Mesendoderm (in vitro differentiated cells): ENCODE data around the gene PPP1R12B.

ENCODE experiments used
- DNase-seq: peaks from one replicate; pipeline ENCODE4 v3.0.0; 2013
- H2AK5ac ChIP-seq: 2 replicates; pipeline ENCODE4 v1.6.1; 2013; ENCODE audit warnings: low read length, inconsistent platforms
- H2BK120ac ChIP-seq: 2 replicates; pipeline ENCODE4 v1.6.1; 2013; ENCODE audit warnings: low read depth, mild to moderate bottlenecking, low read length, moderate library complexity, mixed read lengths
- H2BK15ac ChIP-seq: replicated peaks from 2 replicates; pipeline ENCODE4 v1.6.1; 2013; ENCODE audit warnings: low read depth, mild to moderate bottlenecking, moderate library complexity
- H2BK5ac ChIP-seq: 2 replicates; pipeline ENCODE4 v1.6.1; 2013; ENCODE audit warnings: low read length, inconsistent platforms
- H3K18ac ChIP-seq: 2 replicates; pipeline ENCODE4 v1.6.1; 2013; ENCODE audit warnings: mild to moderate bottlenecking, low read length, mixed read lengths
- H3K23ac ChIP-seq: one replicate; pipeline ENCODE4 v1.6.1; 2013; ENCODE audit warnings: low read length
- H3K27ac ChIP-seq: 2 replicates; pipeline ENCODE4 v1.5.1; 2013; ENCODE audit warnings: low read depth, mild to moderate bottlenecking, inconsistent platforms, low read length, moderate library complexity
- H3K27me3 ChIP-seq: 2 replicates; pipeline ENCODE4 v1.6.1; 2013; ENCODE audit warnings: low read length, control low read depth, mild to moderate bottlenecking, inconsistent platforms; ENCODE audit not compliant: insufficient read depth, poor library complexity
- H3K36me3 ChIP-seq: 2 replicates; pipeline ENCODE4 v1.6.1; 2013; ENCODE audit warnings: low read length, inconsistent platforms; ENCODE audit not compliant: control insufficient read depth, insufficient read depth
- H3K4ac ChIP-seq: one replicate; pipeline ENCODE4 v1.6.1; 2013; ENCODE audit warnings: low read depth, mild to moderate bottlenecking, low read length, moderate library complexity
- H3K4me1 ChIP-seq: 2 replicates; pipeline ENCODE4 v1.6.1; 2013; ENCODE audit warnings: low read depth, low read length, inconsistent platforms; ENCODE audit not compliant: control insufficient read depth
- H3K4me2 ChIP-seq: 2 replicates; pipeline ENCODE4 v1.6.1; 2013; ENCODE audit warnings: low read length
- H3K4me3 ChIP-seq: 2 replicates; pipeline ENCODE4 v1.5.1; 2013; ENCODE audit warnings: mild to moderate bottlenecking, low read length
- H3K56ac ChIP-seq: one replicate; pipeline ENCODE4 v1.6.1; 2013; ENCODE audit warnings: low read length
- H3K79me1 ChIP-seq: 2 replicates; pipeline ENCODE4 v1.6.1; 2013; ENCODE audit warnings: low read length, inconsistent platforms
- H3K79me2 ChIP-seq: 2 replicates; pipeline ENCODE4 v1.6.1; 2013; ENCODE audit warnings: mild to moderate bottlenecking, low read length; ENCODE audit not compliant: control insufficient read depth, insufficient read depth
- H3K9ac ChIP-seq: 2 replicates; pipeline ENCODE4 v1.6.1; 2013; ENCODE audit warnings: low read length, inconsistent platforms
- H4K5ac ChIP-seq: one replicate; pipeline ENCODE4 v1.6.1; 2013; ENCODE audit warnings: low read length
- H4K8ac ChIP-seq: one replicate; pipeline ENCODE4 v1.6.1; 2013; ENCODE audit warnings: low read depth, mild to moderate bottlenecking, control low read depth, low read length, moderate library complexity
- WGBS: extraction: QIAGEN DNeasy Blood & Tissue Kit; methylation state at CpG from one replicate; pipeline ENCODE4 v1.1.7; 2013; ENCODE audit warnings: low lambda C conversion rate, missing lambda C conversion rate; ENCODE audit not compliant: insufficient coverage; ENCODE audit errors: extremely low coverage; 5-methylcytosine and 5-hydroxymethylcytosine counted together

Gene PPP1R12B

DNA sequence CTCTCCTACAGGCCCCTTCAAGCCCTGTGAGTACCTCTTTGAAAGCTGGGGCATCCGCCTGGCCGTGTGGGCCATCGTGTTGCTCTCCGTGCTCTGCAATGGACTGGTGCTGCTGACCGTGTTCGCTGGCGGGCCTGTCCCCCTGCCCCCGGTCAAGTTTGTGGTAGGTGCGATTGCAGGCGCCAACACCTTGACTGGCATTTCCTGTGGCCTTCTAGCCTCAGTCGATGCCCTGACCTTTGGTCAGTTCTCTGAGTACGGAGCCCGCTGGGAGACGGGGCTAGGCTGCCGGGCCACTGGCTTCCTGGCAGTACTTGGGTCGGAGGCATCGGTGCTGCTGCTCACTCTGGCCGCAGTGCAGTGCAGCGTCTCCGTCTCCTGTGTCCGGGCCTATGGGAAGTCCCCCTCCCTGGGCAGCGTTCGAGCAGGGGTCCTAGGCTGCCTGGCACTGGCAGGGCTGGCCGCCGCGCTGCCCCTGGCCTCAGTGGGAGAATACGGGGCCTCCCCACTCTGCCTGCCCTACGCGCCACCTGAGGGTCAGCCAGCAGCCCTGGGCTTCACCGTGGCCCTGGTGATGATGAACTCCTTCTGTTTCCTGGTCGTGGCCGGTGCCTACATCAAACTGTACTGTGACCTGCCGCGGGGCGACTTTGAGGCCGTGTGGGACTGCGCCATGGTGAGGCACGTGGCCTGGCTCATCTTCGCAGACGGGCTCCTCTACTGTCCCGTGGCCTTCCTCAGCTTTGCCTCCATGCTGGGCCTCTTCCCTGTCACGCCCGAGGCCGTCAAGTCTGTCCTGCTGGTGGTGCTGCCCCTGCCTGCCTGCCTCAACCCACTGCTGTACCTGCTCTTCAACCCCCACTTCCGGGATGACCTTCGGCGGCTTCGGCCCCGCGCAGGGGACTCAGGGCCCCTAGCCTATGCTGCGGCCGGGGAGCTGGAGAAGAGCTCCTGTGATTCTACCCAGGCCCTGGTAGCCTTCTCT lies 30.3 kb upstream of the PPP1R12B start:
- Histone ChIP-seq H4K5ac (no peak overlapping the region), H3K79me1 (no peaks in the 10 kb centered on the region), H3K27ac (no peak overlapping the region), H3K4me2 (no peak overlapping the region), H3K9ac (no peak overlapping the region), H2BK120ac (no peak overlapping the region), H3K23ac (no peak overlapping the region), H2BK5ac (no peak overlapping the region), H3K18ac (no peak overlapping the region), H3K4me1 (no peaks in the 10 kb centered on the region), H3K56ac (no peak overlapping the region), H3K4me3 (no peak overlapping the region), H3K27me3 (no peaks in the 10 kb centered on the region), H2BK15ac (no peak overlapping the region), H3K4ac (no peak overlapping the region), H2AK5ac (no peak overlapping the region), H4K8ac (no peak overlapping the region), H3K36me3 (no peaks in the 10 kb centered on the region), H3K79me2 (no peaks in the 10 kb centered on the region)
- no CpG with 5 or more reads among the region's 52 CpGs for WGBS
- no peak for DNase-seq

DNA sequence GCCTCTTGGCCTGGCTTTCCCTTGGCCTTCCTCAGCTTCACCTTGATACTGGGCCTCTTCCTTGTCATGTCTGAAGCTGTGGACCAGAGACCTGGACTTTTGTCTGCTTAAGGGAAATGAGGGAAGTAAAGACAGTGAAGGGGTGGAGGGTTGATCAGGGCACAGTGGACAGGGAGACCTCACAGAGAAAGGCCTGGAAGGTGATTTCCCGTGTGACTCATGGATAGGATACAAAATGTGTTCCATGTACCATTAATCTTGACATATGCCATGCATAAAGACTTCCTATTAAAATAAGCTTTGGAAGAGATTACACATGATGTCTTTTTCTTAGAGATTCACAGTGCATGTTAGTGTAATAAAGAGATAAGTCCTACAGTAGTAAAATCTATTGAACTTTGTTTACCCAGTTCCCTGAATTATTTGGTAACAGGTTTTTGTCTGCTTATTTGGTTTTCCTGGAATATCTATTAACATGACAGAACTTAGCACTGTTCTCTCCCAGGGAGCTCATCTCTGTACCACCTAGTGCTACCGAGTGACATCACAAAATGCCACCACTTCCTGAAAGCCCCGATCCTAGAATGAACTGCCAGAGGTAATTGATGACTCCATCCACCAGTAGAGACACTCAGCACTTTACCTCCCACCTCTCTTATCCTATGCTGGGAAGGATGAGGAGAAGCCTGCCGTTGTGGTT lies 29.0 kb upstream of the PPP1R12B start:
- H2BK5ac ChIP-seq = no peak overlapping the region
- H3K18ac ChIP-seq = no peak overlapping the region
- H3K4me3 ChIP-seq = no peak overlapping the region
- no peaks in the 10 kb centered on the region for H3K79me2 ChIP-seq
- H4K5ac ChIP-seq = no peak overlapping the region
- no peaks in the 10 kb centered on the region for H3K27me3 ChIP-seq
- DNase-seq = no peak
- H3K4ac ChIP-seq = no peak overlapping the region
- H4K8ac ChIP-seq = no peak overlapping the region
- no peaks in the 10 kb centered on the region for H3K4me1 ChIP-seq
- no peak overlapping the region for H3K56ac ChIP-seq
- no peak overlapping the region for H3K27ac ChIP-seq
- no peaks in the 10 kb centered on the region for H3K79me1 ChIP-seq
- WGBS = no CpG with 5 or more reads among the region's 4 CpGs
- H2BK120ac ChIP-seq = no peak overlapping the region
- no peak overlapping the region for H3K9ac ChIP-seq
- no peak overlapping the region for H3K23ac ChIP-seq
- no peak overlapping the region for H3K4me2 ChIP-seq
- H2BK15ac ChIP-seq = no peak overlapping the region
- no peaks in the 10 kb centered on the region for H3K36me3 ChIP-seq
- H2AK5ac ChIP-seq = no peak overlapping the region

DNA sequence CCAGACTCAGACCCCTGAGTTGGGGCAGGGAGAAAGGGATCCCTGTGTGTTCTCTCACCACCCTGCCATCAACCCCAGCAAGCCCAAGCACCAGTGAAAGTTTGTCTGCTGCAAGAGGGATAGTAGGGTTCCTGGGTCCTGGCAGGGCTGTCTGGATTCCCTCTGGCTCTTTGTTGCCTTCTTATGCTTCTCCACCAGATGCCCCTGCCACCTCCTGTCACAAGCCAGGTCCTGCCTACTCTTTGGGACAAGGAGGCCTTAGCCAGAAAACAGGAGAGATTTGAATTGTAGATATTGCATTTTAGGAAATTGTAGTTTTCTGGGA lies 28.5 kb upstream of the PPP1R12B start:
- no peak overlapping the region for H3K56ac ChIP-seq
- no peak overlapping the region for H2BK5ac ChIP-seq
- H4K8ac ChIP-seq = no peak overlapping the region
- H3K79me2 ChIP-seq = no peaks in the 10 kb centered on the region
- no peak for DNase-seq
- no peak overlapping the region for H3K27ac ChIP-seq
- no peak overlapping the region for H2BK120ac ChIP-seq
- H3K9ac ChIP-seq = no peak overlapping the region
- no peaks in the 10 kb centered on the region for H3K36me3 ChIP-seq
- H2BK15ac ChIP-seq = no peak overlapping the region
- H3K4me3 ChIP-seq = no peak overlapping the region
- H3K4me2 ChIP-seq = no peak overlapping the region
- no peaks in the 10 kb centered on the region for H3K79me1 ChIP-seq
- no peak overlapping the region for H2AK5ac ChIP-seq
- no peaks in the 10 kb centered on the region for H3K4me1 ChIP-seq
- H3K23ac ChIP-seq = no peak overlapping the region
- no peak overlapping the region for H4K5ac ChIP-seq
- H3K18ac ChIP-seq = no peak overlapping the region
- no peaks in the 10 kb centered on the region for H3K27me3 ChIP-seq
- no peak overlapping the region for H3K4ac ChIP-seq

- DNase-seq = no peak
- Histone ChIP-seq H4K8ac (no peak overlapping the region), H3K4me3 (no peak overlapping the region), H3K4me1 (no peaks in the 10 kb centered on the region), H2BK5ac (no peak overlapping the region), H3K9ac (no peak overlapping the region), H3K36me3 (no peaks in the 10 kb centered on the region), H3K27me3 (no peaks in the 10 kb centered on the region), H2AK5ac (no peak overlapping the region), H3K4ac (no peak overlapping the region), H4K5ac (no peak overlapping the region), H3K27ac (no peak overlapping the region), H3K79me2 (no peaks in the 10 kb centered on the region), H2BK15ac (no peak overlapping the region), H3K79me1 (no peaks in the 10 kb centered on the region), H3K4me2 (no peak overlapping the region), H3K23ac (no peak overlapping the region), H2BK120ac (no peak overlapping the region), H3K18ac (no peak overlapping the region), H3K56ac (no peak overlapping the region)
- no CpG with 5 or more reads among the region's 4 CpGs for WGBS
These were observed 24.8 kb upstream of the PPP1R12B start for GRCh38 chr1:202323731-202324130.

GRCh38 chr1:202324646-202325045 lies 23.9 kb upstream of the PPP1R12B start:
- Histone ChIP-seq H3K4me3 (no peak overlapping the region), H3K9ac (no peak overlapping the region), H3K36me3 (no peaks in the 10 kb centered on the region), H4K5ac (no peak overlapping the region), H3K56ac (no peak overlapping the region), H3K27ac (no peak overlapping the region), H3K4me1 (no peaks in the 10 kb centered on the region), H2BK5ac (no peak overlapping the region), H3K18ac (no peak overlapping the region), H2AK5ac (no peak overlapping the region), H3K79me1 (no peaks in the 10 kb centered on the region), H3K4me2 (no peak overlapping the region), H3K27me3 (no peaks in the 10 kb centered on the region), H4K8ac (no peak overlapping the region), H2BK120ac (no peak overlapping the region), H3K23ac (no peak overlapping the region), H2BK15ac (no peak overlapping the region), H3K4ac (no peak overlapping the region), H3K79me2 (no peaks in the 10 kb centered on the region)
- no CpG with 5 or more reads among the region's 2 CpGs for WGBS
- DNase-seq = no peak
